Activated naive CD4-positive, alpha-beta T cell (primary cell): ENCODE results near the gene EEF2KMT.
"Not testable (repeated sequence)": the region's sequence is repeated elsewhere in the genome, so short reads cannot be mapped to it uniquely, and the experiment has no call there.

Experiments
- DNase-seq, 4 experiments: peaks; one replicate each; lab custom pipeline; 2025; lab: John Stamatoyannopoulos, UW

EEF2KMT gene

GRCh38 chr16:5095145-5095830 is 2.3 kb downstream of the EEF2KMT start:
- not testable (repeated sequence) for DNase-seq

- not testable (repeated sequence) for DNase-seq
These were observed 3.8 kb downstream of the EEF2KMT start for GRCh38 chr16:5093746-5094145.

GRCh38 chr16:5093081-5093480 is 4.5 kb downstream of the EEF2KMT start:
- not testable (repeated sequence) for DNase-seq

GRCh38 chr16:5090592-5090991 is 7.0 kb downstream of the EEF2KMT start:
- DNase-seq, result not testable (repeated sequence)

GRCh38 chr16:5089911-5090555 is 7.6 kb downstream of the EEF2KMT start:
- not testable (repeated sequence) for DNase-seq

GRCh38 chr16:5088936-5089335 is 8.7 kb downstream of the EEF2KMT start:
- DNase-seq, result not testable (repeated sequence)

GRCh38 chr16:5088086-5088790 is 9.4 kb downstream of the EEF2KMT start:
- DNase-seq, result not testable (repeated sequence)

GRCh38 chr16:5085716-5086115 is 11.9 kb downstream of the EEF2KMT start:
- DNase-seq, result not testable (repeated sequence)

GRCh38 chr16:5084802-5085201 is 12.8 kb downstream of the EEF2KMT start:
- DNase-seq, result peak in 3 of 4 experiments; percentile 8 to 33 (median 14)

- not testable (repeated sequence) for DNase-seq
These were observed 13.4 kb downstream of the EEF2KMT start for GRCh38 chr16:5084099-5084731.

- not testable (repeated sequence) for DNase-seq
These were observed 13.9 kb downstream of the EEF2KMT start for GRCh38 chr16:5083646-5084045.

GRCh38 chr16:5080996-5081395 is 16.6 kb downstream of the EEF2KMT start:
- DNase-seq, result not testable (repeated sequence)

GRCh38 chr16:5080461-5080860 is 17.1 kb downstream of the EEF2KMT start:
- not testable (repeated sequence) for DNase-seq

GRCh38 chr16:5078626-5079025 is 19.0 kb downstream of the EEF2KMT start:
- DNase-seq, result no peak

GRCh38 chr16:5077304-5077703 is 20.3 kb downstream of the EEF2KMT start:
- no peak for DNase-seq

- no peak for DNase-seq
These were observed 22.0 kb downstream of the EEF2KMT start for GRCh38 chr16:5075637-5076036.

- DNase-seq, result not testable (repeated sequence)
These were observed 23.8 kb downstream of the EEF2KMT start for GRCh38 chr16:5073771-5074170.

GRCh38 chr16:5073279-5073629 is 24.3 kb downstream of the EEF2KMT start:
- DNase-seq, result no peak

GRCh38 chr16:5072334-5073278 is 25.0 kb downstream of the EEF2KMT start:
- no peak for DNase-seq

- peak; percentile 70 to 85 (median 76) for DNase-seq
These were observed 25.8 kb downstream of the EEF2KMT start, which contains the start of gene ALG1 for GRCh38 chr16:5071681-5072333. TSS of gene ALG1 (plus strand) at chr16:5071843. CDS start at chr16:5071850, 7 bp downstream.

GRCh38 chr16:5071341-5071680 is 26.3 kb downstream of the EEF2KMT start:
- DNase-seq, result no peak
